HepG2 (cell line): Measurements from ENCODE around the gene PRELP. TPM values are rescaled to one million over a fixed set of nuclear protein-coding genes. Genes with fewer than 3 reads are reported as not detected.

ENCODE experiments used
- ATAC-seq: fragments of 200-7000 bp; cut with Tn5 transposase; 3 replicates; pipeline ENCODE4 v1.9.1; 2020; ENCODE audit warnings: mild to moderate bottlenecking, moderate library complexity
- BruUV-seq: library from RNA; stranded (reverse); fragments of 400-500 nt; replicated peaks from 2 replicates; lab custom pipeline; 2021; lab: Mats Ljungman, UMichigan
- CTCF ChIA-PET: fragments of 300-600 bp; formaldehyde crosslinking; extraction: SDS; loops from one replicate; lab custom pipeline; 2021; ENCODE audit warnings: low total read pairs, inconsistent platforms, low intra/inter-chr PET ratio; lab: Yijun Ruan, JAX
- POLR2A ChIA-PET: fragments of 350-600 bp; sonication (Branson Sonifier 250); formaldehyde crosslinking; loops from one replicate; lab custom pipeline; 2020; ENCODE audit warnings: antibody characterized with exemption, inconsistent platforms; lab: Yijun Ruan, JAX
- DNase-seq: peaks from one replicate; pipeline ENCODE4 v3.0.0-alpha.2; 2015; ENCODE audit warnings: low spot score
- FAIRE-seq: peaks from 3 replicates; lab custom pipeline; 2011; peaks lifted over from hg19 to GRCh38; lab: Jason Lieb, UNC
- H2AFZ ChIP-seq: one replicate; pipeline ENCODE4 v1.6.1; 2011; ENCODE audit warnings: low read length, inconsistent platforms
- H3K27ac ChIP-seq: fragments of 300-600 bp; 3 replicates; pipeline ENCODE4 v1.8.0; 2011; ENCODE audit warnings: mixed run types, mild to moderate bottlenecking, mixed read lengths, low read length, inconsistent platforms; ENCODE audit not compliant: insufficient read depth; ENCODE audit errors: extremely low read length
- H3K27me3 ChIP-seq, 2 experiments: fragments of 200-600 bp in 1 of 2; 2 replicates in 1 of 2; 3 replicates in 1 of 2; pipeline versions ENCODE4 v1.6.0 to v1.8.0; 2011; ENCODE audit warnings: low read length in 2 of 2, mild to moderate bottlenecking in 2 of 2, moderate library complexity in 2 of 2, inconsistent platforms in 1 of 2; ENCODE audit not compliant: insufficient read depth in 2 of 2, control insufficient read depth in 1 of 2
- H3K36me3 ChIP-seq, 2 experiments: fragments of 200-600 bp in 1 of 2; replicated peaks in 1 of 2; 2 replicates in 1 of 2; 3 replicates in 1 of 2; pipeline versions ENCODE4 v1.5.1 to v1.8.0; 2011; ENCODE audit warnings: low read length in 2 of 2, inconsistent platforms in 1 of 2; ENCODE audit not compliant: insufficient read depth in 2 of 2, control insufficient read depth in 1 of 2
- H3K4me1 ChIP-seq: 2 replicates; pipeline ENCODE4 v1.5.1; 2012; ENCODE audit warnings: low read length, inconsistent platforms; ENCODE audit not compliant: insufficient read depth
- H3K4me2 ChIP-seq: 2 replicates; pipeline ENCODE4 v1.6.0; 2011; ENCODE audit warnings: low read depth, low read length, inconsistent platforms
- H3K4me3 ChIP-seq, 3 experiments: fragments of 200-600 bp in 1 of 3; sonication (generic), shearing (Covaris generic) in 1 of 3; replicated peaks in 1 of 3; 2 replicates each; pipeline ENCODE4 v1.5.1; 2011 to 2016; ENCODE audit warnings: low read length in 3 of 3, inconsistent platforms in 2 of 3, low read depth in 2 of 3, mild to moderate bottlenecking in 2 of 3, control low read depth in 1 of 3, mixed read lengths in 1 of 3; ENCODE audit not compliant: insufficient read depth in 1 of 3
- H3K79me2 ChIP-seq: one replicate; pipeline ENCODE4 v1.6.1; 2011; ENCODE audit warnings: low read length, inconsistent platforms; ENCODE audit not compliant: insufficient read depth
- H3K9ac ChIP-seq: 2 replicates; pipeline ENCODE4 v1.6.0; 2011; ENCODE audit warnings: mild to moderate bottlenecking, low read depth, low read length, inconsistent platforms; ENCODE audit not compliant: insufficient read depth
- H3K9me3 ChIP-seq: 2 replicates; pipeline ENCODE4 v1.5.1; 2012; ENCODE audit warnings: mild to moderate bottlenecking, low read length
- H4K20me1 ChIP-seq: 2 replicates; pipeline ENCODE4 v1.6.0; 2011; ENCODE audit warnings: inconsistent platforms, mild to moderate bottlenecking, low read length, moderate library complexity; ENCODE audit not compliant: insufficient read depth
- AGO1 ChIP-seq: fragments of 200-400 bp; formaldehyde crosslinking; IDR thresholded peaks from 2 replicates; pipeline ENCODE4 v1.6.1; 2017; ENCODE audit warnings: mild to moderate bottlenecking, low read depth, low read length, moderate library complexity; ENCODE audit not compliant: poor library complexity, severe bottlenecking
- CEBPB ChIP-seq: IDR thresholded peaks from 2 replicates; pipeline ENCODE4 v1.6.1; 2011; ENCODE audit warnings: low read depth, low read length, improper control_type of control experiment, borderline replicate concordance
- KDM3A ChIP-seq: IDR thresholded peaks from 2 replicates; pipeline ENCODE4 v1.6.1; 2018; ENCODE audit warnings: low read depth, missing compliant biosample characterization
- SAP130 ChIP-seq: IDR thresholded peaks from 2 replicates; pipeline ENCODE4 v1.6.1; 2016; ENCODE audit warnings: low read depth
- SMAD3 ChIP-seq: sonication (generic); formaldehyde crosslinking; IDR thresholded peaks from 2 replicates; pipeline ENCODE4 v1.4.0; 2020; ENCODE audit warnings: missing genetic modification reagents
- SP1 ChIP-seq, 2 experiments: fragments of 450-650 bp in 1 of 2; sonication (generic) in 1 of 2; formaldehyde crosslinking in 1 of 2; IDR thresholded peaks; 2 replicates each; pipeline versions ENCODE4 v1.4.0 to v1.6.1; 2016 to 2020; ENCODE audit warnings: missing genetic modification reagents in 1 of 2
- SRF ChIP-seq: IDR thresholded peaks from 2 replicates; pipeline ENCODE4 v1.6.1; 2011; ENCODE audit warnings: mild to moderate bottlenecking, low read depth, low read length, moderate library complexity
- ZNF446 ChIP-seq: sonication (generic); formaldehyde crosslinking; IDR thresholded peaks from 2 replicates; pipeline ENCODE4 v1.5.0; 2020; ENCODE audit warnings: mild to moderate bottlenecking, missing genetic modification reagents
- ZNF530 ChIP-seq: sonication (generic); formaldehyde crosslinking; IDR thresholded peaks from 2 replicates; pipeline ENCODE4 v1.5.0; 2020; ENCODE audit warnings: low read depth, mild to moderate bottlenecking, missing genetic modification reagents
- ZSCAN30 ChIP-seq: sonication (generic); formaldehyde crosslinking; IDR thresholded peaks from 2 replicates; pipeline ENCODE4 v1.5.0; 2020; ENCODE audit warnings: mild to moderate bottlenecking, missing genetic modification reagents
- WGBS: methylation state at CpG from one replicate; pipeline ENCODE4 v1.1.6; 2017; ENCODE audit warnings: low lambda C conversion rate; 5-methylcytosine and 5-hydroxymethylcytosine counted together
- in situ Hi-C: cut with HindIII; loops from 2 replicates; pipeline ENCODE4 v1.10.0; 2017; ENCODE audit warnings: low pct_unique_long_range_greater_than_20kb; ENCODE audit not compliant: extremely low pct_ligation_motif_present
- intact Hi-C: fragments of 100-400 bp; cut with micrococcal nuclease; formaldehyde crosslinking; loops from one replicate; pipeline ENCODE4 v1.10.0; 2022; ENCODE audit not compliant: unreplicated experiment
- polyA plus RNA-seq, 8 experiments: library from polyadenylated mRNA; depleted of rRNA in 3 of 8; stranded (reverse) in 7 of 8; unstranded in 1 of 8; fragments of >200 nt; fragmentation: Illumina TruSeq in 4 of 8; extraction: Trizol in 4 of 8; gene quantifications; 2 replicates each; pipeline versions ENCODE4 v1.2.1 to v1.2.3, GENCODE V29; 2011 to 2016; ENCODE audit warnings: low read depth in 4 of 8, missing spikeins in 1 of 8, mixed read lengths in 1 of 8; ENCODE audit not compliant: insufficient read depth in 1 of 8
- total RNA-seq, 5 experiments: library from RNA; depleted of rRNA; stranded (reverse); fragments of >200 nt; fragmentation: Illumina TruSeq; extraction: Trizol; gene quantifications; 2 replicates each; pipeline ENCODE4 v1.2.3, GENCODE V29; 2016; ENCODE audit warnings: low read depth in 1 of 5
- TF ChIP-seq, protein P1 (sequence below): sonication (generic); formaldehyde crosslinking; IDR thresholded peaks from 2 replicates; pipeline ENCODE4 v1.4.0; 2020; ENCODE audit warnings: missing genetic modification reagents; ENCODE audit errors: not compliant biosample characterization
- TF ChIP-seq, protein P2 (sequence below): IDR thresholded peaks from 2 replicates; pipeline ENCODE4 v1.6.1; 2016
- TF ChIP-seq, protein P3 (sequence below): sonication (generic); formaldehyde crosslinking; IDR thresholded peaks from 2 replicates; pipeline ENCODE4 v1.5.0; 2020; ENCODE audit warnings: mild to moderate bottlenecking, missing genetic modification reagents

PRELP gene
- total and polyA plus RNA-seq, 2 of the 13 experiments (the other 11 are each of a cell fraction or from before 2014, with no cell fraction given): not detected

DNA sequence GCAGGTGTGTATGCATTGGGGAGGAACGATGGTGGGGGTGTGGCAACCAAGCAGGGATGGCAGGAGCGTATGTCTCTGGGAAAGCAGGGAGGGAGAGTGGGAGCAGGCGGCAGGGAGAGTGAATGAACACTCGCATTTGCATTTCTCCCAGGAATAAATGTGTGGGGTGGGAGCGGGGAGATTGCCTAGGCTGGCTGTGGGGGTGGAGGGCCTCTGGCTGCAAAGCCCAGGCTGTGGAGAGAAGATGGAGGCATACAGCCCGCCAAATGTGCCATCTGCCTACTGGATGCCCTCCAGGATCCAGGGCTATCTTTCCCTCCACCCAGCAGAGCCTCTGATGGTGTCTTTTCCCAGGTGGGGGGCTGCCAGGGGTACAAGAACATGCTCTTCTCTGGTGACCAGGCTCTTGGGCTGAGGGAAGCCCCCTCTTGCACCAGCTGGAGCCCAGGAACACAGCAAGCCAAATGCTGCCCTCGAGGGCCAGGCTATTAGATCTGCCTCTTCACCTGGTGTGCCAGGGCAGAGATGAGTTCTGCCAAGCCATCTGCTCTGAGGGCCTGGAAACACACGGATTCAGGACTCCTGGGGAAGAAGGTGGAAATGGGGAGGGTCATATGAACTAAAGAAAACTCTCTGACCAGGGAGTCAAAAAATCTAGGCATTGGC lies 16.6 kb downstream of the PRELP start:
- TF ChIP-seq, protein P1, sequence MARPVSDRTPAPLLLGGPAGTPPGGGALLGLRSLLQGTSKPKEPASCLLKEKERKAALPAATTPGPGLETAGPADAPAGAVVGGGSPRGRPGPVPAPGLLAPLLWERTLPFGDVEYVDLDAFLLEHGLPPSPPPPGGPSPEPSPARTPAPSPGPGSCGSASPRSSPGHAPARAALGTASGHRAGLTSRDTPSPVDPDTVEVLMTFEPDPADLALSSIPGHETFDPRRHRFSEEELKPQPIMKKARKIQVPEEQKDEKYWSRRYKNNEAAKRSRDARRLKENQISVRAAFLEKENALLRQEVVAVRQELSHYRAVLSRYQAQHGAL (CRISPR knock-in tag): no peak
- TF ChIP-seq CEBPB (no peak), KDM3A (no peak), SMAD3 (CRISPR knock-in tag) (no peak), SP1 (IDR thresholded peaks at IDR 0.05) (no peak), SP1 (CRISPR knock-in tag; IDR thresholded peaks at IDR 0.05) (no peak), SAP130 (CRISPR knock-in tag) (no peak), ZNF530 (no peak), SRF (no peak), ZSCAN30 (no peak), AGO1 (no peak), ZNF446 (CRISPR knock-in tag) (no peak)
- TF ChIP-seq, protein P2, sequence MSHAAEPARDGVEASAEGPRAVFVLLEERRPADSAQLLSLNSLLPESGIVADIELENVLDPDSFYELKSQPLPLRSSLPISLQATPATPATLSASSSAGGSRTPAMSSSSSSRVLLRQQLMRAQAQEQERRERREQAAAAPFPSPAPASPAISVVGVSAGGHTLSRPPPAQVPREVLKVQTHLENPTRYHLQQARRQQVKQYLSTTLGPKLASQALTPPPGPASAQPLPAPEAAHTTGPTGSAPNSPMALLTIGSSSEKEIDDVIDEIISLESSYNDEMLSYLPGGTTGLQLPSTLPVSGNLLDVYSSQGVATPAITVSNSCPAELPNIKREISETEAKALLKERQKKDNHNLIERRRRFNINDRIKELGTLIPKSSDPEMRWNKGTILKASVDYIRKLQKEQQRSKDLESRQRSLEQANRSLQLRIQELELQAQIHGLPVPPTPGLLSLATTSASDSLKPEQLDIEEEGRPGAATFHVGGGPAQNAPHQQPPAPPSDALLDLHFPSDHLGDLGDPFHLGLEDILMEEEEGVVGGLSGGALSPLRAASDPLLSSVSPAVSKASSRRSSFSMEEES (CRISPR knock-in tag): no peak
- TF ChIP-seq, protein P3, sequence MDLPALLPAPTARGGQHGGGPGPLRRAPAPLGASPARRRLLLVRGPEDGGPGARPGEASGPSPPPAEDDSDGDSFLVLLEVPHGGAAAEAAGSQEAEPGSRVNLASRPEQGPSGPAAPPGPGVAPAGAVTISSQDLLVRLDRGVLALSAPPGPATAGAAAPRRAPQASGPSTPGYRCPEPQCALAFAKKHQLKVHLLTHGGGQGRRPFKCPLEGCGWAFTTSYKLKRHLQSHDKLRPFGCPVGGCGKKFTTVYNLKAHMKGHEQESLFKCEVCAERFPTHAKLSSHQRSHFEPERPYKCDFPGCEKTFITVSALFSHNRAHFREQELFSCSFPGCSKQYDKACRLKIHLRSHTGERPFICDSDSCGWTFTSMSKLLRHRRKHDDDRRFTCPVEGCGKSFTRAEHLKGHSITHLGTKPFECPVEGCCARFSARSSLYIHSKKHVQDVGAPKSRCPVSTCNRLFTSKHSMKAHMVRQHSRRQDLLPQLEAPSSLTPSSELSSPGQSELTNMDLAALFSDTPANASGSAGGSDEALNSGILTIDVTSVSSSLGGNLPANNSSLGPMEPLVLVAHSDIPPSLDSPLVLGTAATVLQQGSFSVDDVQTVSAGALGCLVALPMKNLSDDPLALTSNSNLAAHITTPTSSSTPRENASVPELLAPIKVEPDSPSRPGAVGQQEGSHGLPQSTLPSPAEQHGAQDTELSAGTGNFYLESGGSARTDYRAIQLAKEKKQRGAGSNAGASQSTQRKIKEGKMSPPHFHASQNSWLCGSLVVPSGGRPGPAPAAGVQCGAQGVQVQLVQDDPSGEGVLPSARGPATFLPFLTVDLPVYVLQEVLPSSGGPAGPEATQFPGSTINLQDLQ (CRISPR knock-in tag): no peak
- DNase-seq (no peak), FAIRE-seq (no peak), ATAC-seq (no peak)
- Histone ChIP-seq H2AFZ (no peak overlapping the region), H3K4me2 (no peak overlapping the region), H3K79me2 (no peaks in the 10 kb centered on the region), H3K36me3 (no peaks in the 10 kb centered on the region), H3K27me3 (peaks cover 2 to 39% of the 10 kb centered on the region in 2 experiments; a peak in 3 of 5 replicates), H3K4me3 (no peak overlapping the region), H3K9ac (no peak overlapping the region), H3K27ac (no peak overlapping the region), H4K20me1 (no peaks in the 10 kb centered on the region), H3K4me1 (no peaks in the 10 kb centered on the region), H3K9me3 (no peaks in the 10 kb centered on the region)
- no TSS peak for BruUV-seq
- intact Hi-C loops (no loop called here), in situ Hi-C loops (no loop called here)
- ChIA-PET CTCF (no interaction called here), POLR2A (no interaction called here)
- WGBS: 22% methylated on average over 6 of the region's 8 CpGs
